GM21576 (cell line): ENCODE measurements around the gene PLAGL1.
A peak's percentile ranks its signal among the peaks of the same experiment; 100 is the strongest.
"Not testable (repeated sequence)": the region's sequence is repeated elsewhere in the genome, so short reads cannot be mapped to it uniquely, and the experiment has no call there.

Experiments used
- ATAC-seq: cut with Tn5 transposase; IDR thresholded peaks from one replicate; pipeline ENCODE4 v1.9.1; 2021; ENCODE audit warnings: mild to moderate bottlenecking, moderate library complexity; ENCODE audit not compliant: unreplicated experiment

The PLAGL1 gene

DNA sequence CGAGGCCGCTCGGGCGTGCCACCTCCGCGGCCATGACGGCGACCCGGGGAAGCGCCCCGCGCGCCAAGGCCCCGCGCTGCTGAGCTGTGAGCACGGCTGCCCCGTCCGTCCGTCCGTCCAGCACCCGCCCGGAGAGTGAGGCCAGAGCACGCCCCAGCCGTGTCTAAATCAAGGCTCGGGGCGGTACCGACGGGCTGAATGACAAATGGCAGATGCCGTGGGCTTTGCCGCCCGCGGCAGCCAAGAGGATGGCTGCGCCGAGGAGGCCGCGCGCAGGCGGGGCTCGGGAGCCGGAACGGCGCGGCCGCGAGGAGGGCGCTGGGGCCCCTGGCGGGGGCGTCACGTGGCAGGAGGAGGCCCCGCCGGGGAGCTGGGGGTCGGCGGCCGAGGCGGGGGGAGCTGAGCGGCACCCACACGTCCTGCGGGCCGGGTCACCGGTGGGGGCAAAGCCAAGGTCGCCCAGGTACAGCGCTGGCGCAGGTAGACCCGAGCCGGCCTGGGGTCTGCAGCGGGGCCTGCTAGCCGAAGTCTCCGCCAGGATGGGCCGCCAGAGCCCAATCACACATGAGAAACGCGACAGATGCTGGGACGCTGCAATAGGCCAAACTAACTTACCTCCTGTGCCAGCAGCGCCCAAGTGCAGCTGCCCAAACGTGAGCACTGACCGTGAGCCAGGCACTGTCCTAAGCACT, at the start of gene PLAGL1:
TSS of gene PLAGL1 (minus strand) at position 140 of the 692 bp plus-strand sequence. CDS start 60,123 bp downstream, outside the sequence.
- ATAC-seq: peak; percentile 55

DNA sequence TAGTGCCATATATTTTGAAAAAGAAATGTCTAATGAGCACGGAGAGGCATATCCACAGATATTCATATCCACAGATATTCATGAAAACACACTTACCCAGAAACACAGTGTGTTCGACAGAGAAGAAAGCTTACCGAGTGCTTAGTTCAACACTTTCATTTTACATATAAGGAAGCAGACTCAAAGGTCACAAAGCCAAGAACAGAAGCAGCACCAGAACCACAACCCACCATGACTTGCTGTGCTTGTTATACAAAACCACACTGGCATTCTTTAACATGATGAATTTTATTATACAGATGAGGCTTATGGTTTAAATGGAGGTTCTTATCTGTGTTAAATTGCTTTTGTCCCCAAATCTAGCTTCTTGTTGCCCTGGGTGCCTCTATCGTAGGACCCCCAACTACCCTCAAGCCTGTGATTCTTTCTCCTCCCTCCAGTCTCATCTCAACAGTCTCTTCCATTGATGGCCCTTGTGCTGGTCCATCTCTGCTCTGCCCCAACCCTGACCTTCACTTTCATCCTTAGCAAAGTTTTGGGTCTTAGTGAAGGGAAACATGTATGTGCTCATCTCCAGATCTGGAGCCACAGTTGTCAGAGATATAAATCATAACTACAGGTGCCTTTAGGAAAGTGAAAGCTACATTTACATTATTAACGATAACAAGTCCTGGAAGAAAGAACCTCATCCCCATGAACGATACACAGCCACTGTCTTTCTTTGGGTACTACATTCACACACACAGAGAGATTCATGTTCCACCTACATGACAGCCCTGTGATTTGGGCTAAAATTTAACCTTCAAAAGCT, 47.3 kb upstream of the PLAGL1 start:
- peak; percentile 83 for ATAC-seq

DNA sequence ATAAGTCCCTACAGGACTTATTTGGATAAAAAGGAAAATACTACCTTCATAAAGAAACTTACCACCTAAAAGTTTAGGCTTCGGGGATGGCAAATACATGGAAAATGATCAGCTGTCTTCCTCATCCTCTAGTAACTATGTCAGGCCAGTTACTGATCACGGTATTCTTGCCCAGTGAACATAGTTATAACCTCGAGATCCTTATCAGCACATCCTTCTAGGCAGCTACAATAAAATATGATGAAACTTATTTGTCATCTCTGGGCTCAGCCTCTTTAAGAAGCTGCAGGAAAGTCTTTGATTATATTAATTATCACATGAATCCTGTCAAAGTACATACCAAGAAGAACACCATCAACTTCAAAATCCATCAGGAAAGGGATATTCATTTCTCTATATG, 45.5 kb upstream of the PLAGL1 start:
- ATAC-seq: no peak

- no peak for ATAC-seq
These were observed 44.4 kb upstream of the PLAGL1 start for GRCh38 chr6:144052488-144052887.

DNA sequence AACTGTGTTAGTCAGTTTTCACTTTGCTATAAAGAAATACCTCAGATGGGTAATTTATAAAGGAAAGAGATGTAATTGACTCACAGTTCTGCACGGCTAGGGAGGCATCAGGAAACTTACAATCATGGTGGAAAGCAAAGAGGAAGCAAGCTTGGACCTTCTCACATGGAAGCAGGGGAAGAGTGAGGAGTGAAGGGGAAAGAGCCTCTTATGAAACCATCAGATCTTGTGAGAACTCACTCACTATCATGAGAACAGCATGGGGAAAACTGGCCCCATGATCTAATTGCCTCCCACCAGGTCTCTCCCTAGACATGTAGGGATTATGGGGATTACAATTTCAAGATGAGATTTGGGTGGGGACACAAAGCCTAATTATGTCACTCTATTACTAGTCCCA, 41.3 kb upstream of the PLAGL1 start:
- no peak for ATAC-seq

DNA sequence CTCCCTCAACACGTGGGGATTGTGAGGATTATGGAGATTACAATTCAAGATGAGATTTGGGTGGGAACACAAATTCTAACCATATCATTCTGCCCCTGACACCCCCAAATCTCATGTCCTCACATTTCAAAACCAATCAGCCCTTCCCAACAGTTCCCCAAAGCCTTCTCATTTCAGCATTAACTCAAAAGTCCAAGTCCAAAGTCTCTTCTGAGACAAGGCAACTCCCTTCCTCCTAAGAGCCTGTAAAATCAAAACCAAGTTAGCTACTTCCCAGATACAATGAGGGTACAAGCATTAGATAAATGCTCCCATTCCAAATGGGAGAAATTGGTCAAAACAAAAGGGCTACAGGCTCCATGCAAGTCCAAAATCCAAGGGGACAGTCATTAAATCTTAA, 39.6 kb upstream of the PLAGL1 start:
- ATAC-seq: no peak

DNA sequence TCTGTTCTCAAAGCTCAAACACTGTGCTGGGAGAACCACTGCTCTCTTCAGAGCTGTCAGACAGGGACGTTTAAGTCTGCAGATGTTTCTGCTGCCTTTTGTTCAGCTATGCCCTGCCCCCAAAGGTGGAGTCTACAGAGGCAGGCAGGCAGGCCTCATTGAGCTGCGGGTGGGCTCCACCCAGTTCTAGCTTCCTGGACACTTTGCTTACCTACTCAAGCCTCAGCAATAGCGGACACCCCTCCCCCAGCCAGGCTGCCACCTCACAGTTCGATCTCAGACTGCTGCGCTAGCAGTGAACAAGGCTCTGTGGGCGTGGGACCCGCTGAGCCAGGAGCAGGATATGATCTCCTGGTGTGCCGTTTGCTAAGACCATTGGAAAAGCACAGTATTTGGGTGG, 38.6 kb upstream of the PLAGL1 start:
- ATAC-seq: not testable (repeated sequence)

DNA sequence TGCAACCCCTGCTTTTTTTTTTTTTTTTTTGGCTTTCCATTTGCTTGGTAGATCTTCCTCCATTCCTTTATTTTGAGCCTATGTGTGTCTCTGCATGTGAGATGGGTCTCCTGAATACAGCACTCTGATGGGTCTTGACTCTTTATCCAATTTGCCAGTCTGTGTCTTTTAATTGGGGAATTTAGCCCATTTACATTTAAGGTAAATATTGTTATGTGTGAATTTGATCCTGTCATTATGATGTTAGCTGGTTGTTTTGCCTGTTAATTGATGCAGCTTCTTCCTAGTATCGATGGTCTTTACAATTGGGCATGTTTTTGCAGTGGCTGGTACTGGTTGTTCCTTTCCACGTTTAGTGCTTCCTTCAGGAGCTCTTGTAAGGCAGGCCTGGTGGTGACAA, 36.9 kb upstream of the PLAGL1 start:
- ATAC-seq: not testable (repeated sequence)

DNA sequence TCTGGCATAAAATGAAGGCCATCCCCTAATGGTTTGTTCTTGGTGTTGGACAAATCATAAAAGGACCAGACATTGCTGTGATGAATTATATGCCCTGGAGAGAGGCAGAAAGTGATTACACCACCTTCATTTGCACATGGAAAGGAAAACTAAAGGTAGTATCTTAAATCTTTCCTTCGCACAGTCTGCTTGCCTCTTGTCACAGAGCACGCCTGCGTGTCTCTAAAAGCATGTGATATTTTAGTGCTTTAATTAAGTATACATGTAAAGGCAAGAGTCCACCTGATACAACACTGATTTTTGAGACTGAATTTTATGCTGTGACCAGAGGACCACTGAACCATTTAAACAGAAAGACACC, 28.8 kb upstream of the PLAGL1 start:
- no peak for ATAC-seq

- peak; percentile 64 for ATAC-seq
These were observed 28.2 kb upstream of the PLAGL1 start for GRCh38 chr6:144036064-144036834.

- no peak for ATAC-seq
These were observed 27.4 kb upstream of the PLAGL1 start for GRCh38 chr6:144035416-144035815.

DNA sequence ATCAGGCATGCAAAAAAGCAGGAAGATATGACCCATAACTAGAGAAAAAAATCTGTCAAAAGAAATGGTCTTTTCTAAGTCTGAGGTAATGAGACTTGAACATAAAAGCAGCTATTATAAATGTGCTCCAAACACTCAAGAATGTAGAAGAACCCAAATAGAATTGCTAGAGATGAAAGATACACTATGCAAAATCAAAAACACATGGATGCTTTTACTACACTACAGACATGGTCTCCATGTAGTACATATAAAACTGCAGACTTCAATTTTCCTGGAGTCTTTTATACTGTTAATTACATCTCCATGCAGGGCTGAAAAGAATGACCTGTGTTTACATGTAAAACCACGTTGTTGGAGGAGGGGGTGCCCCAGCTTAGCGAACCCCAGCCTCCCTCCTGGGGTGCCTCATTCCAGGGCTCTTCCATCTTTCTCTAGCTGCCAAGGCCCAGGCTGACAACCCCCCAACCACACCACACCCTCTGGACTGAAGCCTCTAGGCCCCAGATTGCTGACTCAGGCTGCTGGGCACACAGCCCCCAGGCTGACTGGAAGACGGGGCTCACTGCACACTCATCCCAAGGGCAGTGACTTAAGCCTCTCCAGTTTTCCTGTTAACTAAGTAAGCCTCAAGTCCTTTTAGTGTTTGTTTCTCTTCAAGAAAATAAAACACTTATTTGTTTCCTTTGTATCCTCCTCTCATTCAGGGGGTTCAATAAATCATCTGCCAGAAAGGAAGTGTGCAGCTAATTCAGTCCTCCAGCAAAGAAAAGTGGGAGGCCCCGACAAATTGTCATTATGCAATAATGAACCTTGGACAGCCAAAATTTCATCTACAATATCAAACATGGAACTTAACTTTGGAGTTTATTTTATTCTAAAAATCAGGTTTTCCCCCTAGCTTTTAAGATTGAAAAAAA, 26.0 kb upstream of the PLAGL1 start:
- no peak for ATAC-seq

GRCh38 chr6:144029452-144029851, 21.4 kb upstream of the PLAGL1 start:
- no peak for ATAC-seq

GRCh38 chr6:144027932-144028587, 20.0 kb upstream of the PLAGL1 start:
- no peak for ATAC-seq

- ATAC-seq: no peak
These were observed 15.2 kb upstream of the PLAGL1 start for GRCh38 chr6:144023216-144023615.

- ATAC-seq: no peak
These were observed 11.9 kb upstream of the PLAGL1 start for GRCh38 chr6:144019929-144020328.

- no peak for ATAC-seq
These were observed 9.4 kb upstream of the PLAGL1 start for GRCh38 chr6:144017166-144018094.

GRCh38 chr6:144013486-144013909, 5.4 kb upstream of the PLAGL1 start:
- no peak for ATAC-seq

- ATAC-seq: no peak
These were observed 4.5 kb upstream of the PLAGL1 start for GRCh38 chr6:144012534-144012933.
